Fibroblast of mammary gland (primary cell): ENCODE measurements around the gene CTIF.

Experiments
- DNase-seq: peaks from one replicate; pipeline ENCODE4 v3.0.0-alpha.2; 2010; ENCODE audit warnings: low read depth
- H3K4me3 ChIP-seq: 2 replicates; pipeline ENCODE4 v1.5.1; 2011; ENCODE audit warnings: low read depth, mild to moderate bottlenecking, low read length, moderate library complexity; ENCODE audit not compliant: control insufficient read depth
- TF ChIP-seq, protein P1 (sequence below): conservative IDR thresholded peaks from 2 replicates; pipeline ENCODE4 v1.5.1; 2011; ENCODE audit warnings: low read depth, low read length, inconsistent platforms; ENCODE audit not compliant: control insufficient read depth, insufficient read depth

CTIF gene

DNA sequence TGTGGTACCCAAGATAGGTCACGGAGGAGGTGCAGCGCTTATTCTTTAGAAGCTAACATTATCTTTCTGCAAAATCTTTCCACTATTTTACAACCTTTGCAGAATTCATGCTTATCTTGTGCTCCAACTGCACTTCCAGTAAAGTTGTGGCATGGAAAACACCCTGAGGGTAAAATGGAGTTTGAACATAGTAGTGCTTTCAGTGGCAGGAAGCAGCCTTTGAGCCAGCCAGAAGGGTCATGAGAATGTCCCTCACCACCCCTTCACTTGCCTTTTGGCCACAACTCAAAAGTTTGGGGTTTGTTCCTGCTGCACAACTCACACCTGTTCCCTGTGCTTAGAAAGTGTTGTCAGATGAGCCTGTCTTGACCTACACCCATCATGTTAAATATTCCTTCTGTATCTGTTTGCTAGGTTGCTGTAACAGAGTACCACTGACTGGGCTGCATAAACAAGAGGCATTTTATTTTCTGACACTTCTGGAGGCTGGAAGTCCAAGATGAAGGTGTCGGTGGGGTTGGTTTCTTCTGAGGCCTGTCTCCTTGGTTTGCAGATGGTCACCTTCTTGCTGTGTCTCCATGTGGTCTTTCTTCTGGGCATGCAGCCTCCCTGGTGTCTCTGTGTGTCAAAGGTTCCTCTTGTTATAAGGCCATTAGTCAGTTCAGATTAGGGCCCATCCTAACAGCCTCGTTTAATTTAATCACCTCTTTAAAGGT, 217.8 kb downstream of the CTIF start:
- TF ChIP-seq, protein P1, sequence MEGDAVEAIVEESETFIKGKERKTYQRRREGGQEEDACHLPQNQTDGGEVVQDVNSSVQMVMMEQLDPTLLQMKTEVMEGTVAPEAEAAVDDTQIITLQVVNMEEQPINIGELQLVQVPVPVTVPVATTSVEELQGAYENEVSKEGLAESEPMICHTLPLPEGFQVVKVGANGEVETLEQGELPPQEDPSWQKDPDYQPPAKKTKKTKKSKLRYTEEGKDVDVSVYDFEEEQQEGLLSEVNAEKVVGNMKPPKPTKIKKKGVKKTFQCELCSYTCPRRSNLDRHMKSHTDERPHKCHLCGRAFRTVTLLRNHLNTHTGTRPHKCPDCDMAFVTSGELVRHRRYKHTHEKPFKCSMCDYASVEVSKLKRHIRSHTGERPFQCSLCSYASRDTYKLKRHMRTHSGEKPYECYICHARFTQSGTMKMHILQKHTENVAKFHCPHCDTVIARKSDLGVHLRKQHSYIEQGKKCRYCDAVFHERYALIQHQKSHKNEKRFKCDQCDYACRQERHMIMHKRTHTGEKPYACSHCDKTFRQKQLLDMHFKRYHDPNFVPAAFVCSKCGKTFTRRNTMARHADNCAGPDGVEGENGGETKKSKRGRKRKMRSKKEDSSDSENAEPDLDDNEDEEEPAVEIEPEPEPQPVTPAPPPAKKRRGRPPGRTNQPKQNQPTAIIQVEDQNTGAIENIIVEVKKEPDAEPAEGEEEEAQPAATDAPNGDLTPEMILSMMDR: no peak
- no peak for DNase-seq
- no peak overlapping the region for H3K4me3 ChIP-seq

DNA sequence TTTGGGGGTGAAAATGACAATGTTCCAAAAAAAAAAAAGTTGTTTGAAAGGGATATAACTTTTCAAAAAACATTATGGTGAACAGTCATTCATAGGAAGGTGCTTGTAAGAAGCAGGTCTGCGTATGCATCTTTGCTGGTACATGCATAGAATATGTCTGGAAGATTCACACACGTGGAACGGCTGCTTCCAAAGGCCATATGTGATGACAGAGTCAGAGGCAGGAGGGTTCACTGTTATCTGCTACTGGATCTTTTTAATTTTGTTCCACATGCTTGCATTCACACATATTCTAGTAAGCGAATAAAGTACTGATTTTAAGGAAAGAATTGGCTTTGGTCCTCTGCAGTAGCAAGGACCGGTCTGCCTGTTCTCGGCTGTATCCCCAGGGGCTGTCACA, 218.5 kb downstream of the CTIF start:
- H3K4me3 ChIP-seq: no peak overlapping the region
- TF ChIP-seq, protein P1: no peak
- DNase-seq: no peak

DNA sequence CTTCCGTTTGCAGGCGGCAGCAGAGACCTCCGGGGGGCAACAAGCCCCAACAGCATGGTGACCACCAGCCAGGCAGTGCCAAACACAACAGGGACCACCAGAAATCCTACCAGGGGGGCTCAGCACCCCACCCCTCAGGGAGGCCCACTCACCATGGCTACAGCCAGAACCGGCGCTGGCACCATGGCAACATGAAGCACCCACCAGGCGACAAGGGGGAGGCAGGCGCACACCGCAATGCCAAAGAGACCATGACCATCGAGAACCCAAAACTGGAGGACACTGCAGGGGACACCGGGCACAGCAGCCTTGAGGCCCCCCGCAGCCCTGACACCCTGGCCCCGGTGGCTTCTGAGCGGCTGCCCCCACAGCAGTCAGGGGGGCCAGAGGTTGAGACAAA, 219.1 kb downstream of the CTIF start:
- no peak overlapping the region for H3K4me3 ChIP-seq
- TF ChIP-seq, protein P1: no peak
- DNase-seq: no peak

DNA sequence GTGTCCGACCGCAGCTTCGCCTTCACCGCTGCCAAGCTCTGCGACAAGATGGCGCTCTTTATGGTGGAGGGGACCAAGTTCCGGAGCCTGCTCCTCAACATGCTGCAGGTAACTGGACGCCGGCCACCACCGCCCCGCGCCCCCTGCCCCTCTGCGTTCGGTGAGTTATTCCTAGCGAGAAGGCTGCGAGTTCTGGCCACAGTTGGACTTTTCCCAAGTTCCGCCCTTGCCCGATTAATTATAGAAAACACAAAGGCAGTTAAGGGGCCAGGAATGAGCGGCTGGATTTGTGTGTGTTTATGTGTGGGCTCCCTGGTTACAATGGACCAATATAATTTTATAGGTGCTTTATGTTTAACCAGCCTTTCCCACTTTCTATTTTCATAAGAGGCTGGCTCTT, 222.8 kb downstream of the CTIF start:
- TF ChIP-seq, protein P1: no peak
- no peak overlapping the region for H3K4me3 ChIP-seq
- DNase-seq: no peak

DNA sequence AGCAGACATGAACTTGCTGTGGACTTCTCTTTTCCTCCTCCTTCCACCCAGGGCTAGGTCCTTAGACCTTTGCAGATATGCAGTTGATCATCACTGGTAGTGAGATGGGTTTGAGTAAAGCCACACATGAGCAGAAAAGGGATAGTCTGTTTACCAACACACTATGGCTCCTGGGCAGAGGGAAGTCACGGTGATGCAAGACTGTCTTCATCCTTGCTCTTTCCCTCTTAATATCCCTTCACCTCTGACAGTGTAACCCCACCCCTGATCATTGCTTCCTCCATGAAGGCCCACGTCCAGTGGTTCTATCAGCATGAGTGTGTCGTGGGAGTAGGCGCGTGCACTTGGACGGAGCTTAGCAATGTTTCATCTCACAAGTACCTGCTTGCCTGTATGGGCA, 223.2 kb downstream of the CTIF start:
- DNase-seq: no peak
- H3K4me3 ChIP-seq: no peak overlapping the region
- TF ChIP-seq, protein P1: no peak

DNA sequence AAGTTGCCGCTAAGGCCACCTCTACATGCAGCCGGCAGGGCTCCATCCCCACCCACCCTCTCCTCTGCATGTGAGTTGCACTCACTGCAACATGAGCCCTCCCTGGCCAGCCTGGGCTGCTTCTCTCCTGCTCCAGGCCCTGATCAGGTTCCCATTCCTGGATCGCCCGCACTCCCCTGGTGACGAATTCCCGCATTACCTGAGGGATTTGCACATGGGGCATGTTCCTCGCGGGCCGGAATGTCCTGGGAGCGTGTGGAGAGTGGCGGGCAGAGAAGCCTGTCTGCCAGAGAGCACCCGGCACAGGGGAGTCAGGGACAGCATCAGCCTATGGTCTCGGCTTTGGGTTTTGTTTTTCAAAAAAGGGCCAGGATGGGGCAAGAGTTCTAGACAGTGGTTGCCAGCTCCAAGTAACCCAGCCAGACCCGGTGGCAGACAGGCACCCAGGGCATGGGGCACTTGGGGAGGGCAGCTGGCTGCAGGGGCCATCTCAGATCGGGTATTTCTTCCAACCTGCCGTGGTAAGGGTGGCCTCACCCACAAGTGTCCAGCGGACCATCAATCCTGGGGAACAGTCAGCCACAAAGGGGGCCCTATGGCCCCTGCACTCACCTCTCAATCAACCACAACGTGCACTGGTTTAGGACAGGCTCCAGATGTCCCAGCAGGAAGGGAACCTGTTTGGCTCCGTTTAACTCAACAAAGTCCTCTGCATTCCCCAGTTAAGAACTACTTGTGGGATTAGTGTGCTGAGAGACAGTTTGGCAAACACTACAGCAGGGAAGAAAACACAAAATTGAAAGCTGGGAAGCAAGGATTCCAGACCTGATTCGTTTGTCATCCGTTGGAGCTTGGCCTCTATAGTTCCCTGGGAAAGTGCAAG, 224.2 kb downstream of the CTIF start:
- H3K4me3 ChIP-seq: no peak overlapping the region
- TF ChIP-seq, protein P1: no peak
- DNase-seq: no peak
